T1000 (cell line): ENCODE measurements around the gene MBNL1.

Experiments
- DNase-seq: peaks from one replicate; lab custom pipeline; 2025; ENCODE audit warnings: mixed read lengths; lab: John Stamatoyannopoulos, UW

The MBNL1 gene, protein sequence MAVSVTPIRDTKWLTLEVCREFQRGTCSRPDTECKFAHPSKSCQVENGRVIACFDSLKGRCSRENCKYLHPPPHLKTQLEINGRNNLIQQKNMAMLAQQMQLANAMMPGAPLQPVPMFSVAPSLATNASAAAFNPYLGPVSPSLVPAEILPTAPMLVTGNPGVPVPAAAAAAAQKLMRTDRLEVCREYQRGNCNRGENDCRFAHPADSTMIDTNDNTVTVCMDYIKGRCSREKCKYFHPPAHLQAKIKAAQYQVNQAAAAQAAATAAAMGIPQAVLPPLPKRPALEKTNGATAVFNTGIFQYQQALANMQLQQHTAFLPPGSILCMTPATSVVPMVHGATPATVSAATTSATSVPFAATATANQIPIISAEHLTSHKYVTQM

DNA sequence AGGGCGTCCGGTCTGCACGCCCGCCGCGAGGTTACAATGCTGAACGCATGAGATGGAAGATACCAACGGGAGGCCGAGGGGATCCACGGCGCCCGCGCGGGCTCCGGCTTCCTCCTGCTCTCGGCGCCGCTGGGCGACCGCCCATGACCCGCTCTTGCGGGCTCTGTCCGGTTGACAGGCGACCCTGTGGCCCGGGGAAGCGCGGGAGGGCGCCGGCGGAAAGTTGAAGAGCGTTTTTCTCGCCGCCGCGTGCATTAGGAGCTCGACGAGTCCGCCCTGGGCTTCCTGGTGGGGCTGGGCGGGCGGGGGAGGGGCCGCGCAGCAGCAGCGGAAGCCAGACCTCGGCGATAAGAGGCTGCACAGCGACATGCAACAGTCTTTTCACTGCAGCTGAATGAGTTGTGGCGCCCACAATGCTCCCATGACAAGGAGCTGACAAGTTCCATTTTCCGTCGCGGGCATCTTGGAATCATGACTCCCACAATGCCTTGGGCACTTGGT, at the start of gene MBNL1:
Gene MBNL1 (plus strand): TSS at position 375 of the 501 bp plus-strand sequence. CDS start 31,265 bp downstream, outside the sequence.
- peak; percentile 73 for DNase-seq

DNA sequence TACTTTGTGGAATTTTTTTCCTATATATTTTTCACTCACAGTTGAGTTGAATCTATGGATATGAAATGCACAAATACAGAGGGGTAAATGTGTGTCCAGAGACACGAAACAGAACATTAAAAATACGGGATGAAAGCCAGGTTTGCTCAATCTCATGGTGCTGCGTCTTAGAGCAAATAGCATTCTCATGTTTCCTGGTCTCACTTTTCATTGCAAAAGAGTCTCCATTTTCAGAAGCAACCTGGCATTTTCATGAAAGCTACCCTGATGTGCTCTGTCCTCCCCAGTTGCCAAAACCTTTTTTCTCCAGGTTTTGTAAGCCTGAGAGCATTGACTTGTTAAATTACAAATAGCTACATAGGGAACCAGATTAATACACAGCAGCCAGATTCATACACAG, 49.5 kb upstream of the MBNL1 start:
- no peak for DNase-seq

DNA sequence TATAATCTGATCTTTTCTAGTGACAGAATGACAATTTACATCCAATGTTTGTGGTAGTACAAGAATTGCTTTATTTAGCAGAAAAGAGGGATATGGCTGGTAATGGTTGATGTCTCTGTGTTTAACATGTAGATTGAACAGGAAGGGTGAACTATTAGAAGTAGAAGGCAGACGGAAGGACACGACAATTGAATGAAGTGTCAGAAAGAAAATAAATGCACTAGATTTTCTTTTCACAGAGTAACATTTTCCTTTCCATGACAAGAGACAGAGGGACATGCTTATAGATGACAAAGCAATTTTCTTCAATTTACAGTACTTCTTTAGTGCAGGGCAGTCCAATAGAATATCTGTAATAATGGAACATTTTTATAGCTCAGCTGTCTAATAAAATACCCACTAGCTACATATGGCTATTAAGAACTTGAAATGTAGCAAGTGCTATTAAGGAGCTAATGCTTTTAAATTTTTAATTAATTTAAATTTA, 48.9 kb upstream of the MBNL1 start:
- DNase-seq = no peak

DNA sequence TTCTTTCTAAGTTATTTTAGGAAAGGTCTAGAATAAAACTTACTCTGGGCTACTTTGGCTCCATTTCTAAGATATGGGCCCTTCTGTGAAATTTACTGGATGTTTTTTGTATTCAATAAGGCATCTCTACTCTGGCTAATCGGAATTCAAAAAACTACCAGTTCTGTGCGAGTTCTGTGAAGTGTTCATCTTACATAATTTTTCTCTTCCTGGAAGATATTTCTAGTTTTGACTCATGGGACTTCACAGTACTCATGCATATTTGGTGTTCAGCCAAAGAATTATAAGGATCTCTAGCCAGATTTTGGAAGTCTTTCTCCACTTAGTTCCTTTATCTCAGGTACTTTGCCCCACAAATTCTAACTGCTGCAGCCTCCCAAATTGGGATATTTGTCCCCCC, 46.4 kb upstream of the MBNL1 start:
- DNase-seq = no peak

DNA sequence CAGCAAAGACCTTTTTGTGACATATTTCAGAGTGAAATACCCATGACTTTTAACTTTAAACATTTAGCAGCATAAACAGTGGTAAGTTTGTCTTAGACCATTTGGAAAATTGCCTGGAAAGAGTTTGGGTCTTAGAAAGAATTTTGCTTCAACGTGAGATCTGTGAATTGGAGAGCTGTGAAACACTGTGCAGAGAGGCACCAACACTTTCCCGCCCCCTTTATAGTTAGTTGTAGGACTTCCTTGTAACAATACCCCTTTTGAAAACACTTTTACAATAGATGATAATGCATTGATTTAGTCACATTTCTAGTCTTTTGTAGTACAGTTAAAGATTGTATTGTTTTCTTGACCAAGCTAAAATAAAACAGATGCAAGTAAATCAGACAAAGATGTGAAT, 43.5 kb upstream of the MBNL1 start:
- no peak for DNase-seq

DNA sequence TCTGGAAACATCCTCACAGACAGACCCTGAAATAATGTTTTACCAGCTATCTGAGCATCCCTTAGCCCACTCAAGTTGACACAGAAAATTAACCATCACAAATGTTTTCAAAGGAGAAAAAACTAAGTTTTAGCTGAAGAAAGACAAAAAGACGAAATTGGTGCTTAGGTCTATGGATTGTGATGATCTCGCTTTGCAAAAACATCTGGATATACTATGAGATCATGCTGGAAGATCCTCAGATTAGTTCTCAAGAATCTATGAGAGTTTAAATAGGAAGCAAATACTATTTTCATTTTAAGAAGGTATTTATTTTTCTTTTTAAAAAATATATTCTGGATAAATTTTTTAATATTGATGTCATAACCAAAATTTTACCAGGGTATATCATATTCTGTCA, 42.6 kb upstream of the MBNL1 start:
- no peak for DNase-seq

DNA sequence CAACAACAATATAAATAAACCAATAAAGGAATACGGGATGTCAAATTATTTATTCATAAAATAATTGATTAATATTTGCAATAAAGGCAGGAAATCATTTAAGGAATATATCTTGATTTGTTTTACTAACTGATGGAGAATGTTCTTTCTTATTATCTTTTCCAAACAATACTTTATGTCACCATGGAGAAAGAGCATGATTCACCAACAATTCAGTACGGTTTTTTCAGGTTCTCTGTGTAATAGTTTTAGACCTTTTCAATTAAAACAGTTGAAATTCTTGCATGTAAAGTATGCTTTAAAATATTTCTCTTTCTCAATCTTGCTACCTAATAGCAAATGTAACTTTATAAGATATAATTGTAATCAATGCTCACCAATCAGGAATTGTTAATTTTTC, 41.7 kb upstream of the MBNL1 start:
- DNase-seq = no peak

DNA sequence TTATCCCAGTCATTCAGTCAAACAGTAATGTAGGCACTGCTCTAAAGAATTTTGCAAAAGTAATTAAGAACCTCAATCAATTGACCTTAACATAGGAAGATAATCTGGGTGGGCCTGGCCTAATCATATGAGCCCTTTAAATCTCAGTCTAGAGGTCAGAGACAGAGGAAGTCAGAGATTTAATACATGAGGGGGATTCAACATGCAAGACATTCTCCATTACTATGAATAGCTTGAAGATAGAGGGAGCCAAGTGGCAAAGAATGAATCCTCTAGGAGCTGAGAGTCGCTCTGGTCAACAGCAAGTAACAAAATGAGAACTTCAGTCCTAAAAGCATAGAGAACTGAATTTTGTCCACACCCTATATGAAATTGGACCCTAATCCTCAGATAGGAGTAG, 39.0 kb upstream of the MBNL1 start:
- no peak for DNase-seq

DNA sequence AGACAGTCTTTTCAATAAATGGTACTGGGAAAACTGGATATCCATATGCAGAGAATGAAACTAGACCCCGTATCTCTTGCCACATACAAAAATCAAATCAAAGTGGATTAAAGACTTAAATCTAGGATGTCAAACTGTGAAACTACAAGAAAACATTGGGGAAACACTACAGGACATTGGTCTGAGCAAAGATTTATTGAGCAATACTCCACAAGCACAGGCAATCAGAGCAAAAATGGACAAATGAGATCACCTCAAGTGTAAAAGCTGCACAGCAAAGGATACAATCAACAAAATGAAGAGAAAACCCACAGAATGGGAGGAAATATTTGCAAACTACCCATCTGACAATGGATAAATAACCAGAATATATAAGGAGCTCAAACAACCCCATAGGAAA, 38.4 kb upstream of the MBNL1 start:
- no peak for DNase-seq

DNA sequence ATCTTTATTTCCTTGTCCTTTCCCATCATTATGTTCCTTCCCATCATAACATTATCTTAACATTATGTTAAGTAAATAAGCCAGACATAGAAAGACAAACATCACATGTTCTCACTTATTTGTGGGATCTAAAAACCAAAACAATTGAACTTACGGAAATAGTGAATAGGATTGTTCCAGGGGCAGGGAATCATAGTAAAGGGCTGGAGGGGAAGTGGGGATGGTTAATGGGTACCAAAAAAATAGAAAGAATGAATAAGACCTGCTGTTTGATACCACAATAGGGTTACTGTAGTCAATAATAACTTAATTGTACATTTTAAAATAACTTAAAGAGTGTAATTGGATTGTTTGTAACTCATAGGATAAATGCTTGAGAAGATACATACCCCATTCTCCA, 36.7 kb upstream of the MBNL1 start:
- DNase-seq = no peak

DNA sequence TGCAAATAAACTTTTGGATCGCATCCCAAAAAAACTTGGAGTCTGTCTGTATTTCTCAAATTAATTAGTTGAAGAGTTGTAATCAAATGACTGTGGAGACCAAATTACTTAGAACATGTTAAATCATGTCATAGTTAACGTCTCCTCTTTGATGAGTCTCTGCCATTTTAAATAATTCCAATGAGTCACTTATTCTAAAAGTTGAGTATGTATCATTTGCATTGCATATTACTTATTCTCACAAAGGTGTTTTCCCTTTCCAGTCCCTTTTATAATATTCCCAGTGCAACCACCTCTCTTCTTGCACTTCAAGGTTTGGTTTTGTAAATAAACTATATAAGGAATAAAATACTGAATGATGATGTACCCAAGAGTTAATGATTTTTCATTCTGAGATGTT, 36.0 kb upstream of the MBNL1 start:
- DNase-seq = no peak

DNA sequence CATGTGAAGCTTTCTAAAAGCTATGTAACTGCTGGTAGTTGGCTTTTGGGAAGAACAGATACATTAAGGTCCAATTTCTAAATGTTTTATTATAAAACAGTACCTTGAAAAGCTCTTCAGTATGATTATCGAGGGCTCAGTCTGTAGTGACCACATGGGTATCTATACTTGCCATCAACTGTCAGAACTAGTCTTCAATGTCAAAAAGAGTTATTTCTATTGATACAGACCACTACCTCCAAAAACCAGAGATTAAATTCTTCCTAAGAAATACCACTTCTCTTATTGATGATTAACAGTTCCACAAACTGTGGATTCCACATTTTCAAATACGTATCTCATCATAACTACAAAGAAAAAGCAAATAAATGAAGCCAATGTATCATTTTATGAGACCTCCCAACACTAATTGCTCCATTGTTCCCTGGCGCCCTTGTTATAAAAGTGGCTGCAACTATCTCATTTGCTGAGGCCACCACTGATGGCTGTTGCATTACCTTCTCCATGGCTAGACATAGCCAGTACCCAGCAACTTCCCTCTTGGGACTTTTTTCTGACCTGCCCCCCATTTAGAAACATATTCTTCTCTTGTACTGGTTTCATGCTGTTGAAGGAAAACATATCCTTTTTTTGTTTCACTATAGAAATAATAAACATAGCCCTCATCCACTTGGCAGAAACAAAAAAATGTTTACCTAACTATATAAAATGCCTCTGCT, 33.9 kb upstream of the MBNL1 start:
- DNase-seq = no peak

DNA sequence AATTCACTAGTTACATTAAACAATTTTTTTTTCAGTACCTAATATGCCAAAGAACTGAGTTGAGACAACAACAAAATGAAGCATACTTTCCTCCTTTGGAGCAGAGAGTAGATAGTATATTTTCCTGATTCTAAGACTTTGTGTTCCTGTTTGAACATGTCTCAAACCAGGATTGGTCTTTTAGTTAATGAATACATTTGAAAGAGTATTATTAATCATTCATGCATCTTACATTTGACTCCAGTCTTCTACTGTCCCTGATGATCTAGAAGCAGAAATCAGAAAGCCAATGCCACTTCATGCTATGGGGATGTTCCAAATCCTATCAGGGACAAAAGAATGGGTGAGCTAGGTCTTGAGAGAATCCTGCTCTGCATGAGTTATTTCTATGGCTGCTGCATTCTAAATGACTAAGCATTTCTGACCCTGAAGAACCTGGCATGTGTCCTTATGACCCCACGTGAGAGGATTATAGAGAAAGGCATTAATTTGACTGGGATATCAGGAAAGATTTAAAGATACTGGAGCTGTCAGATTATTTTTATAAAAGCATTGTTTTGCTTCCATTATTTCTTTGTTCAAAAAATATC, 32.9 kb upstream of the MBNL1 start:
- no peak for DNase-seq

DNA sequence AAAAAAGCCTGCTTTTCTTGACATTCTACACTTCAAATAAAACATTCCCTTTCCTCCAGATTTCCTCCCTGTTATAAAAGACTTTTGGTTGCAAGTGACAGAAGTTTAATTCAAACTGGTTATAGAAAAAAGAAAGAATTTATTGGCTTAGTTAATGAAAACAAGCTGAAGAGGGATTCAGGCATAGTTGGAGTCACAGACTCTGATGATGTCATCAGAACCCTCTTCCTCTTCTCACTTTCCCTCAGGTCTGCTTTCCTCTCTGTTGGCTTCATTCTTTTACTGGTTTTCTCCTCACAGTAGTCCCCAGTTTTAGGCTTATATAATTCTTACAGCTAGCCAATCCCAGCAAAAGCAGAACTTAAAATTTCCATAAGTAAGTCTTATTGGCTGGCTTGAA, 32.0 kb upstream of the MBNL1 start:
- DNase-seq = no peak

DNA sequence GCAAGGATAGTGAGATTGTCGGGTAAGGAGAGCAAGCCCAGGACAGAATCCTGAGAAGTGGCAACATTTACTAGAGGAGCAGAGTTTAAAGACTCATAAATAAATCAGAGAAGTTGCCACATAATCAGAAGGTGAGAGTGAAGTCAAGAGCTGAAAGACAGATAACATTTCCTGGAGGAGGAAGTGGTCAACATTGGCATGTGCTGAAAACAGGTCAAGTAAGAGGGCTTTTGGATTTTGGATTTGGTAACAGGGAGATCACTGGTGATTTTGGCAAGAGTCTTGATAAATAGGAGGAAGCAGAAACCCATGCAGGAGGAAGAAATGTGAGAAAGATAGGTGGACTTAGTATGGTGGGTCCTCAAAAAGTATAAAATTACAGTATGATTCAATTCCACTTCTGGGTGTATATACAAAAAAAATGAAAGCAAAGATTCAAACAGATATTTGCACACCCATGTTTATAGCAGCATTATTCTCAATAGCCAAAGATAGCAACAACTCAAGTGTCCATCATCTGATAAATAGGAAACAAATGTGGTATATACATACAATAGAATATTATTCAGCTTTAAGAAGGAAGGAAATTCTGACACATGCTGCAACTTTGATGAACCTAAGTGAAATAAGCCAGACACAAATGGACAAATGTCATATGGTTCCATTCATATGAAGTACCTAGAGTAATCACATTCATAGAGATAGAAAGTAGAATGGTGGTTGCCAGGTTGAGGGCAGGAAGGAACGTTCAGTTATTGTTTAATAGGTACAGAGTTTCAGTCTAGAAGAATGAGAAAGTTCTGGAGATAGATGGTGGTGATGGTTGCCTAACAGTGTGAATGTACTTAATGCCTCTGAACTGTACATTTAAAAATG, 27.3 kb upstream of the MBNL1 start:
- no peak for DNase-seq

DNA sequence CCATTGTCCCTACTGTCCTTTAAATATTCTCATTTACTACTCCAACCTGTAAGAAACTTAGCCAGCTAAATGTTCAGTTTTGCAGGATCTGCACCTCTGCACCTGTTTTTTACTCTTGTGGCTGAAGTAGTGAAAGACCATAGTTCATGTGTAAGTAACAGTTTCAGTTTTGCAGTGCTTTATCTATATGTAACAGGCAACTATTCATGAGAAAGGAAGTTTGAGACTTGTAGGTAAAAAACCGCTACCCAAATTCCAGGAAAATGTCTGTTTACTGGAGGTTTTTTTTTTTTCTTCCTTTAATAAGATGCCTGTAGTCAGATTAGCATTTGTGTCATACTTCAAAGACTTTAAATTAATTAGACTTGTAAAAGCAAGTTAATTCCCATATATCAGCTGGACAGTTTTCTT, 25.4 kb upstream of the MBNL1 start:
- DNase-seq = no peak

DNA sequence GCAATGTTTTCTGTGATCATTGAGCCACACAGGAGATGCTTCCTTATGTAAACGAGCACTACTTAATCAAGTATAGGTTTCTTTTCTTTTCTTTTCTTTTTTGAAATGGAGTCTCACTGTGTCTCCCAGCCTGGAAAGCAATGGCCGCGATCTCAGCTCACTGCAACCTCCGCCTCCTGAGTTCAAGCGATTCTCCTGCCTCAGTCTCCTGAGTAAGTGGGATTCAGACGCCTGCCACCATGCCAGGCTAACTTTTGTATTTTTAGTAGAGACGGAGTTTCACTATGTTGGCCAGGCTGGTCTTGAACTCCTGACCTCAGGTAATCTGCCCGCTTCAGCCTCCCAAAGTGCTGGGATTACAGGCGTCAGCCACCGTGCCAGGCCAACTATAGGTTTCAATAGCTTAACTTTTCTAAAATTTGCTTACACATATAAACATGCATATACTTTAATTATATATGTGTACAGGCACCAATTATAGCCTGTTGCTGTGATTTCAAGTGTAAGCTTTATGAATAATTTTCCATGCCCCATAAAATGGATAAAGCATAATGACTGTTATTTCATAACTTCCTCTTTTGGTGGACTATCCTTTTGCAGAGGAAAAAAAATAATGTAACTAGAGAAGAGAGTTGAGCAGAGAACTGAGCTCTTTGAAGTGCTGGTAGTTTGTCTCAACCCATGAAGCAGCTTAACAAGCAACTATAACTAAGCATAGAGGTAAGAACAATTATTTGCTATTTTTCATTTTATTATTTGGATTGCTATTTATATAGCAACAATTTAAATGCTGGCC, 24.8 kb upstream of the MBNL1 start:
- no peak for DNase-seq

DNA sequence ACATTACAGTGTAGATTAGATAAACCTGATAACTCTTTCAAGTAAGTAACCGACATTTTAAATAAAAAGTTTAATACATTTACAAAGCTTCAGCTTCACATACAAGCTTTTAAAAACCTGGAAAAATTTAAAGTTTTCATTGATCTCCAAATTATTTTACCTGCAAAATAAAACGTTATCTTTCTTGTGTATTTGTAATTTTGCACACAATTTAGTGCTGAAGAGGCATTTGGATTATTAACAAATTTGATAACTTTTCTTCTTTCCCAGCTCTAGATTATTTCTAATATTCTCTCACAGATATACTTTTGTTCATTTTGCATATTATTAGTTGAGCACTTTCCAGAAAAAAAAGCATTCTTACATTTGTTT, 24.2 kb upstream of the MBNL1 start:
- DNase-seq = no peak

DNA sequence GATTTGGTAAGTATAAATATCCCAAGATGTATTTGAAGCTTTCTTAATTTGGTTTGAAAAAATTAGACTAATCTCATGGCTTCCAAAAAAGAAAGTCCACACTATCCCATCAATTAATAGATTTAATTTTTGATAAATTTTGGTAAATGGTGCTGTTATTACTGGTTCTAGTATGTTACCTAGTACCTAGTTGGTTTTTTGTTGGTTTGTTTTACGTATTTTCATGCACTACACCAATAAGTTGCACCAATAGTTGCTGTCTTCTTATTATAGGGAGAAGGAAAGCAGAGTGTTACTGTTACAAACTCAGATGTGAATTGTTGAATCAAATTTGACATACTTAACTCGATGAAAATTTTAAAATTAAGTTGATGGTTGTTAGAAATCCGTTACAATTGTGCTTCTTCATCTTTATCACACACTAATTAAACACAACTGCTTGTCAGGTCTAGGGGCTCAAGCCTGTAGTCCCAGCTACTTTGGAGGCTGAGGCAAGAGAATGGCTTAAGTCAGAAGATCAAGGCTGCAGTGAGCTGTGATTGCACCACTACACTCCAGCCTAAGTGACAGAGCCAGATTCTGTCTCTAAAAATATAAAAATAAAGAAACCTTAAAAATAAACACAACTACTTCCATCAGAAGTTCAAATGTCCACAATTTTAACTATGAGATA, 23.1 kb upstream of the MBNL1 start:
- DNase-seq = no peak

DNA sequence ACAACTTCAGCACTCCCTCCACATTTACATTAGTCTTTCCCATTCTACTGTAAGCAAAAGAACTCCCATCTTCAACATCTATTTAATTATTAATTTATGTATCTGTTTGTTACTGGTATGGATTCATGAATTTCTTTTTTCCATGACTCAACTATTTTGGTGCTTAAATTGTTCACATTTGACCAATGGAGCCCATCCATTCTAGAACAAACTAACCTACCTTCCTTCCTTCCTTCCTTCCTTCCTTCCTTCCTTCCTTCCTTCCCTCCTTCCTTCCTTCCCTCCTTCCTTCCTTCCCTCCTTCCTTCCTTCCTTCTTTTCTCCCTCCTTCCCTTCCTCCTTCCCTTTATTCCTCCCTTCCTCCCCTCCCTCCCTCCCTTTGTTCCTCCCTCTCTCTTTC, 16.8 kb upstream of the MBNL1 start:
- DNase-seq = no peak

DNA sequence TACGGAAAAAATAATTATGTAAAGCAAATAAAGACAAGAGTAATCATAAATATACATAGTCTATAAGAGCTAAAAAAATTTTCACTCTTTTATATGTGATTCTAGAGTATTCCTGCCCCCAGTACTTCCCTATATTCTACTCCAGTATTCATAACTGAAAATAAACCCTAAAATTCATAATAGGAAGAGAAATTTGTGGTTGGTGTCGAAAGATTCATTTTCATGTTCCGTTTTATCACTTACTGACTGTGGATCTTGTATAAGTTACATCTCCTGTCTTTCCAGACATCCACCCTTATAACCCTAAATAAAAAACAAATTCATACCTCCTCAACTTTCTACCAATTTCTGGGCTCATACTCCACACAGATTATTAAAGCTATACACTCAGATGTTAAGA, 16.0 kb upstream of the MBNL1 start:
- DNase-seq = no peak
